ENCODE results near the gene DSCAML1. TPM values are rescaled to one million over a fixed set of nuclear protein-coding genes. Genes with fewer than 3 reads are reported as not detected.

Gene DSCAML1
- total and polyA plus RNA-seq, 2 of the 8 experiments (the other 6 are each of a cell fraction or from before 2014, with no cell fraction given) = 0.19 to 0.24 TPM

GRCh38 chr11:117527271-117527670 lies 269.7 kb downstream of the DSCAML1 start (continued):
- no peak for TF ChIP-seq JUN (IDR thresholded peaks at IDR 0.05; ENCODE audit: low read depth, low read length)

Measured in H1 (cell line).